HEK293T (cell line): ENCODE measurements around the gene AP2A1.

Experiments used
- BHLHE40 ChIP-seq: fragments of 450-650 bp; IDR thresholded peaks from 2 replicates; pipeline ENCODE4 v1.6.1; 2016; ENCODE audit warnings: mild to moderate bottlenecking, moderate library complexity, borderline replicate concordance
- FOXM1 ChIP-seq: fragments of 450-650 bp; IDR thresholded peaks from 2 replicates; pipeline ENCODE4 v1.6.1; 2017; ENCODE audit warnings: mild to moderate bottlenecking, borderline replicate concordance
- L3MBTL2 ChIP-seq: fragments of 450-650 bp; conservative IDR thresholded peaks from 2 replicates; pipeline ENCODE4 v1.6.1; 2016; ENCODE audit warnings: mild to moderate bottlenecking
- LEF1 ChIP-seq: fragments of 450-650 bp; IDR thresholded peaks from 2 replicates; pipeline ENCODE4 v1.6.1; 2017; ENCODE audit warnings: mild to moderate bottlenecking, borderline replicate concordance
- NFRKB ChIP-seq: fragments of 450-650 bp; IDR thresholded peaks from 2 replicates; pipeline ENCODE4 v1.6.1; 2016; ENCODE audit warnings: mild to moderate bottlenecking, moderate library complexity
- SP1 ChIP-seq: fragments of 450-650 bp; IDR thresholded peaks from 2 replicates; pipeline ENCODE4 v1.6.1; 2017
- TARDBP ChIP-seq: fragments of 450-650 bp; IDR thresholded peaks from 2 replicates; pipeline ENCODE4 v1.6.1; 2016

DNA sequence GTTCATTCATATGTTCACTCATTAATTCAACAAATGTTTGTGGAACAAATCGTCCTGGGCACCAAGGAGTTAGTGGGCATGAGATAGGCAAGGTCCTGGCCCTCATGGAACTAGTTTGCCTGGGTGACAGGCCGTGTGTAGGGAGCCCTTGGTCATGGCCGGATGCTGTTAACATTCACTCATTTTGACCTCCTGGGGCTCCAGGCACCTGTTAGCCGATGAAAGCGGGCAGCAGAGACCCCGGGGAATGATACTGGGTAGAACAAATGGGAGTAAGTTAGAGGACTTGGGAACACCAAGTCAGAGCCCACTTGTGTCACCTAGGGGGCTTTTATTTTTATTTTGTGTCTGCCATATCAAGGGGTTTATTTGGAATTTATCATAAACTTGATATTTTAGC is 57.9 kb downstream of the AP2A1 start:
- TF ChIP-seq SP1 (no peak), NFRKB (no peak), BHLHE40 (no peak), L3MBTL2 (no peak), FOXM1 (no peak), TARDBP (no peak), LEF1 (no peak)
